ENCODE results near the gene FAM120A. TPM values are rescaled to one million over a fixed set of nuclear protein-coding genes. Genes with fewer than 3 reads are reported as not detected.

FAM120A gene
- total RNA-seq, 1 donor from 2014 or later = 197 TPM

- DNase-seq (ENCODE audit: low spot score) = no peak
These were observed 18.9 kb downstream of the FAM120A start for GRCh38 chr9:93470391-93470790.

- no peak for DNase-seq (ENCODE audit: low spot score)
These were observed 19.6 kb downstream of the FAM120A start for GRCh38 chr9:93471124-93471523.

- no peak for DNase-seq (ENCODE audit: low spot score)
These were observed 21.9 kb downstream of the FAM120A start for GRCh38 chr9:93473411-93473810.

- DNase-seq (ENCODE audit: low spot score) = no peak
These were observed 23.6 kb downstream of the FAM120A start for GRCh38 chr9:93475108-93475507.

GRCh38 chr9:93475856-93476255 is 24.4 kb downstream of the FAM120A start:
- no peak for DNase-seq (ENCODE audit: low spot score)

GRCh38 chr9:93476924-93477323 is 25.4 kb downstream of the FAM120A start:
- DNase-seq (ENCODE audit: low spot score) = no peak

GRCh38 chr9:93477397-93477796 is 25.9 kb downstream of the FAM120A start:
- DNase-seq (ENCODE audit: low spot score) = no peak

- no peak for DNase-seq (ENCODE audit: low spot score)
These were observed 28.2 kb downstream of the FAM120A start for GRCh38 chr9:93479726-93480125.

- DNase-seq (ENCODE audit: low spot score) = no peak
These were observed 28.8 kb downstream of the FAM120A start for GRCh38 chr9:93480262-93480661.

GRCh38 chr9:93480728-93481324 is 29.3 kb downstream of the FAM120A start:
- no peak for DNase-seq (ENCODE audit: low spot score)

- DNase-seq (ENCODE audit: low spot score) = no peak
These were observed 32.0 kb downstream of the FAM120A start for GRCh38 chr9:93483497-93483896.

GRCh38 chr9:93486268-93486667 is 34.8 kb downstream of the FAM120A start:
- DNase-seq (ENCODE audit: low spot score) = no peak

GRCh38 chr9:93488244-93488643 is 36.8 kb downstream of the FAM120A start:
- DNase-seq (ENCODE audit: low spot score) = no peak

- no peak for DNase-seq (ENCODE audit: low spot score)
These were observed 40.2 kb downstream of the FAM120A start for GRCh38 chr9:93491593-93492232.

- DNase-seq (ENCODE audit: low spot score) = no peak
These were observed 40.8 kb downstream of the FAM120A start for GRCh38 chr9:93492327-93492726.

- no peak for DNase-seq (ENCODE audit: low spot score)
These were observed 42.5 kb downstream of the FAM120A start for GRCh38 chr9:93493949-93494348.

- no peak for DNase-seq (ENCODE audit: low spot score)
These were observed 44.8 kb downstream of the FAM120A start for GRCh38 chr9:93496285-93496684.

GRCh38 chr9:93500571-93501298 is 49.2 kb downstream of the FAM120A start:
- DNase-seq (ENCODE audit: low spot score) = no peak

GRCh38 chr9:93501406-93501805 is 49.9 kb downstream of the FAM120A start:
- no peak for DNase-seq (ENCODE audit: low spot score)

- DNase-seq (ENCODE audit: low spot score) = no peak
These were observed 51.9 kb downstream of the FAM120A start for GRCh38 chr9:93503381-93503780.

GRCh38 chr9:93505541-93506132 is 54.2 kb downstream of the FAM120A start:
- DNase-seq (ENCODE audit: low spot score) = no peak

GRCh38 chr9:93507768-93508167 is 56.3 kb downstream of the FAM120A start:
- DNase-seq (ENCODE audit: low spot score) = no peak

- no peak for DNase-seq (ENCODE audit: low spot score)
These were observed 56.7 kb downstream of the FAM120A start for GRCh38 chr9:93508207-93508606.

All from ureter (tissue), 1 donor.